HepG2 (cell line): ENCODE measurements around the gene CASP4. TPM values are rescaled to one million over a fixed set of nuclear protein-coding genes. Genes with fewer than 3 reads are reported as not detected.

ENCODE experiments used
- ATAC-seq: fragments of 200-7000 bp; cut with Tn5 transposase; 3 replicates; pipeline ENCODE4 v1.9.1; 2020; ENCODE audit warnings: mild to moderate bottlenecking, moderate library complexity
- BruUV-seq: library from RNA; stranded (reverse); fragments of 400-500 nt; replicated peaks from 2 replicates; lab custom pipeline; 2021; lab: Mats Ljungman, UMichigan
- CTCF ChIA-PET: fragments of 300-600 bp; formaldehyde crosslinking; extraction: SDS; loops from one replicate; lab custom pipeline; 2021; ENCODE audit warnings: low total read pairs, inconsistent platforms, low intra/inter-chr PET ratio; lab: Yijun Ruan, JAX
- POLR2A ChIA-PET: fragments of 350-600 bp; sonication (Branson Sonifier 250); formaldehyde crosslinking; loops from one replicate; lab custom pipeline; 2020; ENCODE audit warnings: antibody characterized with exemption, inconsistent platforms; lab: Yijun Ruan, JAX
- DNase-seq: peaks from one replicate; pipeline ENCODE4 v3.0.0-alpha.2; 2015; ENCODE audit warnings: low spot score
- FAIRE-seq: peaks from 3 replicates; lab custom pipeline; 2011; peaks lifted over from hg19 to GRCh38; lab: Jason Lieb, UNC
- H2AFZ ChIP-seq: one replicate; pipeline ENCODE4 v1.6.1; 2011; ENCODE audit warnings: low read length, inconsistent platforms
- H3K27ac ChIP-seq: fragments of 300-600 bp; 3 replicates; pipeline ENCODE4 v1.8.0; 2011; ENCODE audit warnings: mixed run types, mild to moderate bottlenecking, mixed read lengths, low read length, inconsistent platforms; ENCODE audit not compliant: insufficient read depth; ENCODE audit errors: extremely low read length
- H3K27me3 ChIP-seq, 2 experiments: fragments of 200-600 bp in 1 of 2; 2 replicates in 1 of 2; 3 replicates in 1 of 2; pipeline versions ENCODE4 v1.6.0 to v1.8.0; 2011; ENCODE audit warnings: low read length in 2 of 2, mild to moderate bottlenecking in 2 of 2, moderate library complexity in 2 of 2, inconsistent platforms in 1 of 2; ENCODE audit not compliant: insufficient read depth in 2 of 2, control insufficient read depth in 1 of 2
- H3K36me3 ChIP-seq, 2 experiments: fragments of 200-600 bp in 1 of 2; replicated peaks in 1 of 2; 2 replicates in 1 of 2; 3 replicates in 1 of 2; pipeline versions ENCODE4 v1.5.1 to v1.8.0; 2011; ENCODE audit warnings: low read length in 2 of 2, inconsistent platforms in 1 of 2; ENCODE audit not compliant: insufficient read depth in 2 of 2, control insufficient read depth in 1 of 2
- H3K4me1 ChIP-seq: 2 replicates; pipeline ENCODE4 v1.5.1; 2012; ENCODE audit warnings: low read length, inconsistent platforms; ENCODE audit not compliant: insufficient read depth
- H3K4me2 ChIP-seq: 2 replicates; pipeline ENCODE4 v1.6.0; 2011; ENCODE audit warnings: low read depth, low read length, inconsistent platforms
- H3K4me3 ChIP-seq, 3 experiments: fragments of 200-600 bp in 1 of 3; sonication (generic), shearing (Covaris generic) in 1 of 3; replicated peaks in 1 of 3; 2 replicates each; pipeline ENCODE4 v1.5.1; 2011 to 2016; ENCODE audit warnings: low read length in 3 of 3, inconsistent platforms in 2 of 3, low read depth in 2 of 3, mild to moderate bottlenecking in 2 of 3, control low read depth in 1 of 3, mixed read lengths in 1 of 3; ENCODE audit not compliant: insufficient read depth in 1 of 3
- H3K79me2 ChIP-seq: one replicate; pipeline ENCODE4 v1.6.1; 2011; ENCODE audit warnings: low read length, inconsistent platforms; ENCODE audit not compliant: insufficient read depth
- H3K9ac ChIP-seq: 2 replicates; pipeline ENCODE4 v1.6.0; 2011; ENCODE audit warnings: mild to moderate bottlenecking, low read depth, low read length, inconsistent platforms; ENCODE audit not compliant: insufficient read depth
- H3K9me3 ChIP-seq: 2 replicates; pipeline ENCODE4 v1.5.1; 2012; ENCODE audit warnings: mild to moderate bottlenecking, low read length
- H4K20me1 ChIP-seq: 2 replicates; pipeline ENCODE4 v1.6.0; 2011; ENCODE audit warnings: inconsistent platforms, mild to moderate bottlenecking, low read length, moderate library complexity; ENCODE audit not compliant: insufficient read depth
- ARHGAP35 ChIP-seq: sonication (generic); formaldehyde crosslinking; IDR thresholded peaks from 2 replicates; pipeline ENCODE4 v1.9.0; 2022; ENCODE audit warnings: mild to moderate bottlenecking, inconsistent platforms, moderate library complexity, missing genetic modification reagents, borderline replicate concordance
- ARID2 ChIP-seq: sonication (generic); formaldehyde crosslinking; IDR thresholded peaks from 2 replicates; pipeline ENCODE4 v1.8.1; 2022; ENCODE audit warnings: mild to moderate bottlenecking, missing genetic modification reagents, borderline replicate concordance
- EP300 ChIP-seq, 3 experiments: sonication (generic) in 1 of 3; formaldehyde crosslinking in 1 of 3; IDR thresholded peaks; 2 replicates each; pipeline versions ENCODE4 v1.5.1 to v1.6.1; 2011 to 2020; ENCODE audit warnings: low read depth in 2 of 3, low read length in 2 of 3, borderline replicate concordance in 1 of 3, improper control_type of control experiment in 1 of 3, mild to moderate bottlenecking in 1 of 3, missing genetic modification reagents in 1 of 3, moderate library complexity in 1 of 3
- FOXK2 ChIP-seq: fragments of 450-650 bp; IDR thresholded peaks from 2 replicates; pipeline ENCODE4 v1.6.1; 2016
- FOXM1 ChIP-seq: sonication (generic); formaldehyde crosslinking; IDR thresholded peaks from 2 replicates; pipeline ENCODE4 v1.5.0; 2020; ENCODE audit warnings: missing genetic modification reagents
- GLI4 ChIP-seq: sonication (generic); formaldehyde crosslinking; IDR thresholded peaks from 2 replicates; pipeline ENCODE4 v1.5.1; 2020; ENCODE audit warnings: missing genetic modification reagents, mild to moderate bottlenecking, moderate library complexity, borderline replicate concordance
- KLF15 ChIP-seq: sonication (generic); formaldehyde crosslinking; IDR thresholded peaks from 2 replicates; pipeline ENCODE4 v1.8.1; 2023; ENCODE audit warnings: borderline replicate concordance, mild to moderate bottlenecking, inconsistent platforms, missing genetic modification reagents, mixed read lengths
- MBD4 ChIP-seq: IDR thresholded peaks from 2 replicates; pipeline ENCODE4 v1.6.1; 2012; ENCODE audit warnings: low read length, inconsistent platforms, borderline replicate concordance
- PCBP1 ChIP-seq: fragments of 200-400 bp; formaldehyde crosslinking; IDR thresholded peaks from 2 replicates; pipeline ENCODE4 v1.6.1; 2017; ENCODE audit warnings: mild to moderate bottlenecking, low read depth, low read length, borderline replicate concordance
- SKI ChIP-seq: fragments of 450-650 bp; IDR thresholded peaks from one replicate; pipeline ENCODE4 v1.6.1; 2018; ENCODE audit warnings: mild to moderate bottlenecking; ENCODE audit not compliant: partially characterized antibody
- SMAD1 ChIP-seq: sonication (generic); formaldehyde crosslinking; IDR thresholded peaks from 2 replicates; pipeline ENCODE4 v1.4.0; 2020; ENCODE audit warnings: missing genetic modification reagents, low read depth, mild to moderate bottlenecking, borderline replicate concordance
- TAF1 ChIP-seq: sonication (generic); formaldehyde crosslinking; IDR thresholded peaks from 2 replicates; pipeline ENCODE4 v1.4.0; 2020; ENCODE audit warnings: missing genetic modification reagents
- XRCC5 ChIP-seq: fragments of 200-400 bp; formaldehyde crosslinking; optimal IDR thresholded peaks from 2 replicates; pipeline ENCODE3; 2017; ENCODE audit warnings: mild to moderate bottlenecking, low read length
- ZMYM4 ChIP-seq: sonication (generic); formaldehyde crosslinking; IDR thresholded peaks from 2 replicates; pipeline ENCODE4 v1.8.1; 2023; ENCODE audit warnings: mild to moderate bottlenecking, missing genetic modification reagents
- ZNF121 ChIP-seq: sonication (generic); formaldehyde crosslinking; IDR thresholded peaks from 2 replicates; pipeline ENCODE4 v1.5.0; 2020; ENCODE audit warnings: mild to moderate bottlenecking, missing genetic modification reagents
- ZNF333 ChIP-seq: sonication (generic); formaldehyde crosslinking; IDR thresholded peaks from 2 replicates; pipeline ENCODE4 v1.4.0; 2020; ENCODE audit warnings: mild to moderate bottlenecking, missing genetic modification reagents, borderline replicate concordance
- ZNF749 ChIP-seq: sonication (generic); formaldehyde crosslinking; IDR thresholded peaks from 2 replicates; pipeline ENCODE4 v1.8.0; 2022; ENCODE audit warnings: mild to moderate bottlenecking, missing genetic modification reagents, moderate library complexity, borderline replicate concordance
- ZNF790 ChIP-seq: sonication (generic); formaldehyde crosslinking; IDR thresholded peaks from 2 replicates; pipeline ENCODE4 v1.8.0; 2022; ENCODE audit warnings: missing genetic modification reagents, mild to moderate bottlenecking, borderline replicate concordance
- in situ Hi-C: cut with HindIII; loops from 2 replicates; pipeline ENCODE4 v1.10.0; 2017; ENCODE audit warnings: low pct_unique_long_range_greater_than_20kb; ENCODE audit not compliant: extremely low pct_ligation_motif_present
- intact Hi-C: fragments of 100-400 bp; cut with micrococcal nuclease; formaldehyde crosslinking; loops from one replicate; pipeline ENCODE4 v1.10.0; 2022; ENCODE audit not compliant: unreplicated experiment
- polyA plus RNA-seq, 8 experiments: library from polyadenylated mRNA; depleted of rRNA in 3 of 8; stranded (reverse) in 7 of 8; unstranded in 1 of 8; fragments of >200 nt; fragmentation: Illumina TruSeq in 4 of 8; extraction: Trizol in 4 of 8; gene quantifications; 2 replicates each; pipeline versions ENCODE4 v1.2.1 to v1.2.3, GENCODE V29; 2011 to 2016; ENCODE audit warnings: low read depth in 4 of 8, missing spikeins in 1 of 8, mixed read lengths in 1 of 8; ENCODE audit not compliant: insufficient read depth in 1 of 8
- total RNA-seq, 5 experiments: library from RNA; depleted of rRNA; stranded (reverse); fragments of >200 nt; fragmentation: Illumina TruSeq; extraction: Trizol; gene quantifications; 2 replicates each; pipeline ENCODE4 v1.2.3, GENCODE V29; 2016; ENCODE audit warnings: low read depth in 1 of 5
- TF ChIP-seq, protein P1 (sequence below): IDR thresholded peaks from 2 replicates; pipeline ENCODE4 v1.6.1; 2012; ENCODE audit warnings: low read length, improper control_type of control experiment

Gene CASP4
- total and polyA plus RNA-seq, 2 of the 13 experiments (the other 11 are each of a cell fraction or from before 2014, with no cell fraction given): 56.4 to 69.8 TPM

DNA sequence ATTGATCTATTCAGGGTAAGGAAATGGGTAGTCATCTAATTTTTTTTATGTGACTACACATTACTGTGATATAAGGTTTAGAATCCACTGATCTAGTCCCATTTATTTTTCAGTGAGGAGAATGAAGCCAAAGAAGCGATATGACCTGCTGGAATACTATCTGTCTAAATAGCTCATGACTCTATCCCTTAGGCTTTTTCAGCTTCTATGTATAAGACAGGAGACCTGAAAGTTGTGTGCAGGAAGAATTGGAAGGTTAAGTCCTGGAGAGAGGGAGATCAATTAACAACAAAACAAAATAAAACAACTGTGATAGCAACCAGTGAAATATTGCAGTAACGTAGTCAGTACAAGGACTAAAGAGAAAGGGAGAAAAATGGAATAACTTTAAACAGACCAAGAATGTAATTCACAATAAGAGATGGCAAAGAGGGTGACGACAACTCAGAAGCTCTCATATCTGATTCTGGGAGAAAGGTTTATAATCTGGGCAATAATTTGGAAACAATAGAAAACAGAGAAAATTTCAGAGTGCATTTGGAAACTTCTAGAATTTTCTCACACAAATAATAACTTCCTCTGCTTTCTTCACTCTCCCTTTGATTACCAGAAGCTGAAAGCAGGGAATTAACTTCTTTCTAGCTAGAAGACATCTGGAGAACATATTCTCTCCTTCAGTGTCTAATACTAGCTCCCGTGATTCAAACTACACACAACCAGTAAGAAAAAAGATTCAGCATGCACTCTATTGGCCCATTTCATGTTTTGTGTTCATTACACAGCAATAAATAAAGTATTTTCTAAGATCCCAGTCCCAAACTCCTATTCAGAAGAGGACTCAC, 50.9 kb downstream of the CASP4 start (continued):
- TF ChIP-seq, protein P1, sequence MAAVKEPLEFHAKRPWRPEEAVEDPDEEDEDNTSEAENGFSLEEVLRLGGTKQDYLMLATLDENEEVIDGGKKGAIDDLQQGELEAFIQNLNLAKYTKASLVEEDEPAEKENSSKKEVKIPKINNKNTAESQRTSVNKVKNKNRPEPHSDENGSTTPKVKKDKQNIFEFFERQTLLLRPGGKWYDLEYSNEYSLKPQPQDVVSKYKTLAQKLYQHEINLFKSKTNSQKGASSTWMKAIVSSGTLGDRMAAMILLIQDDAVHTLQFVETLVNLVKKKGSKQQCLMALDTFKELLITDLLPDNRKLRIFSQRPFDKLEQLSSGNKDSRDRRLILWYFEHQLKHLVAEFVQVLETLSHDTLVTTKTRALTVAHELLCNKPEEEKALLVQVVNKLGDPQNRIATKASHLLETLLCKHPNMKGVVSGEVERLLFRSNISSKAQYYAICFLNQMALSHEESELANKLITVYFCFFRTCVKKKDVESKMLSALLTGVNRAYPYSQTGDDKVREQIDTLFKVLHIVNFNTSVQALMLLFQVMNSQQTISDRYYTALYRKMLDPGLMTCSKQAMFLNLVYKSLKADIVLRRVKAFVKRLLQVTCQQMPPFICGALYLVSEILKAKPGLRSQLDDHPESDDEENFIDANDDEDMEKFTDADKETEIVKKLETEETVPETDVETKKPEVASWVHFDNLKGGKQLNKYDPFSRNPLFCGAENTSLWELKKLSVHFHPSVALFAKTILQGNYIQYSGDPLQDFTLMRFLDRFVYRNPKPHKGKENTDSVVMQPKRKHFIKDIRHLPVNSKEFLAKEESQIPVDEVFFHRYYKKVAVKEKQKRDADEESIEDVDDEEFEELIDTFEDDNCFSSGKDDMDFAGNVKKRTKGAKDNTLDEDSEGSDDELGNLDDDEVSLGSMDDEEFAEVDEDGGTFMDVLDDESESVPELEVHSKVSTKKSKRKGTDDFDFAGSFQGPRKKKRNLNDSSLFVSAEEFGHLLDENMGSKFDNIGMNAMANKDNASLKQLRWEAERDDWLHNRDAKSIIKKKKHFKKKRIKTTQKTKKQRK: no peak
- TF ChIP-seq PCBP1 (no peak), SMAD1 (CRISPR knock-in tag) (no peak), ZNF790 (CRISPR knock-in tag) (no peak), ZNF121 (CRISPR knock-in tag) (no peak), GLI4 (no peak), KLF15 (CRISPR knock-in tag) (no peak), ZNF749 (CRISPR knock-in tag) (no peak)

DNA sequence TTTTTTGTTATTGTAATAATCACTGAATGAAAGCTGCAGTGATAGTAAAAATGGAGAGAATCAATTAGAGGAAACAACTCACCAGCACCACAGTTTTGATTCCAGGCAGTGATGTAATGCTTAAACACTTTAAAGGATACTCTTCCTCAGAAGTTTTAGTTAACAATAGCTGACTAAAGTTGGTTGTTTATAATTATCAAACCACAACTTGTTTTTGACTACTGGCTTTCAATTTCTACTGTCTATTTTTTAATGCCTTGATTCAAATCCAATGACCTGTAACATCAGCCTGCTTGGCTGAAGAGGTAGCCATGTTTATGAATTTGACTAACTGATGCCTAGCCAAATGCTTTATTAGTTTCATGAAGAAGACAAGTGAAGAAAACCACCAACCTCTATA, 51.9 kb downstream of the CASP4 start:
- H3K27ac ChIP-seq: no peak overlapping the region
- no peaks in the 10 kb centered on the region for H3K9me3 ChIP-seq
- FAIRE-seq: no peak
- H3K36me3 ChIP-seq: no peaks in the 10 kb centered on the region
- no peak overlapping the region for H2AFZ ChIP-seq
- H3K9ac ChIP-seq: no peak overlapping the region
- in situ Hi-C loops: no loop called here
- POLR2A ChIA-PET: no interaction called here
- BruUV-seq: no TSS peak
- no peaks in the 10 kb centered on the region for H4K20me1 ChIP-seq
- no peak overlapping the region for H3K4me2 ChIP-seq
- H3K79me2 ChIP-seq: no peaks in the 10 kb centered on the region
- no peak overlapping the region for H3K4me3 ChIP-seq
- CTCF ChIA-PET: no interaction called here
- no peak for DNase-seq
- intact Hi-C loops: no loop called here
- ATAC-seq: no peak
- H3K27me3 ChIP-seq: no peaks in the 10 kb centered on the region
- H3K4me1 ChIP-seq: no peaks in the 10 kb centered on the region
- TF ChIP-seq FOXM1 (no peak), ARHGAP35 (CRISPR knock-in tag) (no peak), ZNF333 (CRISPR knock-in tag) (no peak), ZMYM4 (CRISPR knock-in tag) (no peak), ARID2 (CRISPR knock-in tag) (no peak), FOXK2 (no peak), SKI (no peak), MBD4 (no peak), ZNF749 (CRISPR knock-in tag) (no peak), EP300 (IDR thresholded peaks at IDR 0.05; ENCODE audit: low read depth in 2 of 2, low read length in 2 of 2) (no peak), EP300 (CRISPR knock-in tag; IDR thresholded peaks at IDR 0.05; ENCODE audit: borderline replicate concordance) (no peak), XRCC5 (no peak), TAF1 (CRISPR knock-in tag) (no peak)
